Peyer's patch (tissue), 4 donors: ENCODE results near the gene BCAP29.

Source experiments
- POLR2A ChIP-seq, 2 donors: fragments of 450-650 bp; IDR thresholded peaks; one replicate each; pipeline ENCODE4 v1.5.1; 2017; ENCODE audit warnings: antibody characterized with exemption in 2 of 2, mild to moderate bottlenecking in 2 of 2, moderate library complexity in 2 of 2
- TF ChIP-seq, protein P1 (sequence below), 6 experiments: fragments of 450-650 bp in 4 of 6; fragments of 200-600 bp in 2 of 6; sonication (generic) in 1 of 6; IDR thresholded peaks; one replicate each; pipeline ENCODE4 v1.5.1; 2017 to 2019; ENCODE audit warnings: antibody characterized with exemption in 6 of 6, mild to moderate bottlenecking in 3 of 6, moderate library complexity in 1 of 6

GRCh38 chr7:107538001-107538400 lies 42.0 kb upstream of the BCAP29 start:
- TF ChIP-seq, protein P1, sequence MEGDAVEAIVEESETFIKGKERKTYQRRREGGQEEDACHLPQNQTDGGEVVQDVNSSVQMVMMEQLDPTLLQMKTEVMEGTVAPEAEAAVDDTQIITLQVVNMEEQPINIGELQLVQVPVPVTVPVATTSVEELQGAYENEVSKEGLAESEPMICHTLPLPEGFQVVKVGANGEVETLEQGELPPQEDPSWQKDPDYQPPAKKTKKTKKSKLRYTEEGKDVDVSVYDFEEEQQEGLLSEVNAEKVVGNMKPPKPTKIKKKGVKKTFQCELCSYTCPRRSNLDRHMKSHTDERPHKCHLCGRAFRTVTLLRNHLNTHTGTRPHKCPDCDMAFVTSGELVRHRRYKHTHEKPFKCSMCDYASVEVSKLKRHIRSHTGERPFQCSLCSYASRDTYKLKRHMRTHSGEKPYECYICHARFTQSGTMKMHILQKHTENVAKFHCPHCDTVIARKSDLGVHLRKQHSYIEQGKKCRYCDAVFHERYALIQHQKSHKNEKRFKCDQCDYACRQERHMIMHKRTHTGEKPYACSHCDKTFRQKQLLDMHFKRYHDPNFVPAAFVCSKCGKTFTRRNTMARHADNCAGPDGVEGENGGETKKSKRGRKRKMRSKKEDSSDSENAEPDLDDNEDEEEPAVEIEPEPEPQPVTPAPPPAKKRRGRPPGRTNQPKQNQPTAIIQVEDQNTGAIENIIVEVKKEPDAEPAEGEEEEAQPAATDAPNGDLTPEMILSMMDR (IDR thresholded peaks at IDR 0.05) = no peak
- TF ChIP-seq POLR2A (IDR thresholded peaks at IDR 0.05) = no peak
